ENCODE measurements around the gene DUSP8.
A peak's percentile ranks its signal among the peaks of the same experiment; 100 is the strongest.

DUSP8 gene

GRCh38 chr11:1574238-1574932, 2.3 kb upstream of the DUSP8 start:
- TF ChIP-seq MYC (IDR thresholded peaks at IDR 0.05; ENCODE audit: low read depth, low read length) (peak; percentile 43; the same call in 1 of the 2 replicates), POLR2A (IDR thresholded peaks at IDR 0.05; ENCODE audit: extremely low read depth, insufficient read length) (no peak), CTCF (IDR thresholded peaks at IDR 0.05; ENCODE audit: low read depth, low read length) (peak; percentile 50)
- TF ChIP-seq, protein P1, sequence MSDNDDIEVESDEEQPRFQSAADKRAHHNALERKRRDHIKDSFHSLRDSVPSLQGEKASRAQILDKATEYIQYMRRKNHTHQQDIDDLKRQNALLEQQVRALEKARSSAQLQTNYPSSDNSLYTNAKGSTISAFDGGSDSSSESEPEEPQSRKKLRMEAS (IDR thresholded peaks at IDR 0.05; ENCODE audit: low read depth, low read length), result no peak
- peak; percentile 77 for DNase-seq (ENCODE audit: low read depth)
- H3K4me3 ChIP-seq (ENCODE audit: low read depth, low read length), result no peak overlapping the region

DNA sequence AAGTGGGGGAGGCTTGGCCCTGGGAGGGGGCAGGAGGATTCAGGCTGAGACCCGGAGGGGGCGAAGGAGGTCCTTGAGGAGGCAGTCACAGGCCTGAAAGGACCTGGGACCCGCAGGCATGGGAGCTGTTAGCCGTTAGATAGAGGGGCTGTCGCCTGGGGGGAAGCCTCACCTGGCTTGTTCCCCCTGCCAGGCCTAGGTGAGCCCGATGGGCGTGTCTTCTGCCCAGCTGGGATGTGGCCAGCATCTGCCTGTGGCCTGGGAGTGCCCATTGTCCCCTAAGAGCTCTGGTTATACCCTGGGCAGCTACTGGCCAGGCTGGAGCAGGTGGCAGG, 1.8 kb upstream of the DUSP8 start:
- no peak for DNase-seq (ENCODE audit: low read depth)
- TF ChIP-seq, protein P1 (IDR thresholded peaks at IDR 0.05; ENCODE audit: low read depth, low read length), result no peak
- TF ChIP-seq CTCF (IDR thresholded peaks at IDR 0.05; ENCODE audit: low read depth, low read length), result no peak
- TF ChIP-seq POLR2A (IDR thresholded peaks at IDR 0.05; ENCODE audit: extremely low read depth, insufficient read length), result no peak
- TF ChIP-seq MYC (IDR thresholded peaks at IDR 0.05; ENCODE audit: low read depth, low read length), result no peak
- no peak overlapping the region for H3K4me3 ChIP-seq (ENCODE audit: low read depth, low read length)

- DNase-seq (ENCODE audit: low read depth), result no peak
- no peak overlapping the region for H3K4me3 ChIP-seq (ENCODE audit: low read depth, low read length)
- TF ChIP-seq, protein P1 (IDR thresholded peaks at IDR 0.05; ENCODE audit: low read depth, low read length), result no peak
- TF ChIP-seq POLR2A (IDR thresholded peaks at IDR 0.05; ENCODE audit: extremely low read depth, insufficient read length), result no peak
- no peak for TF ChIP-seq CTCF (IDR thresholded peaks at IDR 0.05; ENCODE audit: low read depth, low read length)
- TF ChIP-seq MYC (IDR thresholded peaks at IDR 0.05; ENCODE audit: low read depth, low read length), result no peak
Measured at GRCh38 chr11:1573077-1573902, 1.2 kb upstream of the DUSP8 start.

DNA sequence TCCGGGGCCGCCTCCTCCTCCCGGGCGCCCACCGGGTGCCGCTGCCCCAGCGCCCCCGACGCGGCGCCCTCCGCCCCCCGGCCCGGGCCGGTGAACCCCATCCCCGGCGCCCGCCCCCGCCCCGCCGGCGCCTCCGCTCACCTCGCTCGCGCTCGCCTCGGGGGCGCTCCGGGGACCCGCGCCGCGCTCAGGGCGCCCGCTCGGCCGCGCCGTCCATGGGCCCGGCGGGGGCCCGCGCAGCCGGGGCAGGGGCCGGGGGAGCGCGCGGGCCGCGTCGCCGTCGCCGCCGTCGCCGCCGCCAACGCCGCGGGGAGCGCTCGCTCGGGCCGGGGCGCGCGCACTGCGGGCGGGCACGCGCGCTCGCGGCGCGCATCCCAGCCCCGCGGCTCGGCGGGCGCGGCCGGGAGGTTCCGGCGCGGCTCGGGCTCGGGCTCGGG, 293 bp downstream of the DUSP8 start:
- DNase-seq (ENCODE audit: low read depth), result no peak
- H3K4me3 ChIP-seq (ENCODE audit: low read depth, low read length), result no peak overlapping the region
- TF ChIP-seq POLR2A (IDR thresholded peaks at IDR 0.05; ENCODE audit: extremely low read depth, insufficient read length) (no peak), MYC (IDR thresholded peaks at IDR 0.05; ENCODE audit: low read depth, low read length) (no peak), CTCF (IDR thresholded peaks at IDR 0.05; ENCODE audit: low read depth, low read length) (no peak)
- TF ChIP-seq, protein P1 (IDR thresholded peaks at IDR 0.05; ENCODE audit: low read depth, low read length), result no peak

DNA sequence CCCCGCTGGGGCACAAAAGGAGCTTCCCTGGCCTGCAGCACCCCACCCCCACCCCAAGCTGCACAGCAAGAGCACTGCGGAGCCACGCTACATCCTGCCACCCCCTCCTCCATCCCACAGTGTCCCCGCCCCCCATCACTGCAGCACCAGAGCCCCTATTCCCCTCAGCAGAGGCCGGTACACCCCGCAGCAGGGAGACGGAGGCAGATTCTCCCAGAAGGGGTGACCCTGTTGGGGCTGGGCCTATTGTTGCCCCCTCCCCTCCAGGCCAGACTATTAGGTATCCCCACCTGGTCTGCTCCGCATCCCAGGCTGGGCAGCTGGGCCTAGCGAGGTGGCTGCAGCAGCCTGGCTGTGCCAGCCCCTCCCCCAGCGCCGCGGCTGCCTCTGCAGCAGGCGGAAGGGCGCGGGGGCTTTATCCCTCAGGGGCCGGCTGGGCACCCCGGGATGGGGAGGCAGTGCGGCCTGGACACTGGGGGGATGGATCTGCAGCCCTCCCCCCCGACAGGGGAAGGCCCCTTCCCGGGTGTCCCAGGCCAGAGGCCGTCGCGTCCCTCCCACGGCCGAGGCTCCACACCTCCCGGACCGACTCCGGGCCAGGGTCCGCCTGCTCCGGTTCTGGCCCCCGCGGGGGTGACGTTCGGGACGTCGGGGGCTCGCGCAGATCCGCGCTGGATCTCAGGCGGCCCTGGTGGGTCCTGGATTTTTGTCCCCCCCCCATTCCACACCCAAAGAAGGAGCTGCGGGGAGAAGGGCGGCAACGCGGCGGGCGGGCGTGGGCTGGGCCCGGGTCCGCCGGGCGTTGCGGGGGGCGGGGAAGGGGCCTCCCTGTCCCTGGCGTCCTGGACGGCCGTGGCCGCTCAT, 943 bp downstream of the DUSP8 start:
- TF ChIP-seq CTCF (IDR thresholded peaks at IDR 0.05; ENCODE audit: low read depth, low read length) (no peak), POLR2A (IDR thresholded peaks at IDR 0.05; ENCODE audit: extremely low read depth, insufficient read length) (no peak), MYC (IDR thresholded peaks at IDR 0.05; ENCODE audit: low read depth, low read length) (no peak)
- TF ChIP-seq, protein P1 (IDR thresholded peaks at IDR 0.05; ENCODE audit: low read depth, low read length), result no peak
- H3K4me3 ChIP-seq (ENCODE audit: low read depth, low read length), result no peak overlapping the region
- DNase-seq (ENCODE audit: low read depth), result peak; percentile 26

All from NB4 (cell line).